GM12892 (cell line): ENCODE data around the gene SLC24A3.

Experiments used
- DNase-seq: peaks from one replicate; pipeline ENCODE4 v3.0.0; 2011; ENCODE audit not compliant: insufficient read length
- FAIRE-seq: peaks from 2 replicates; lab custom pipeline; 2011; peaks lifted over from hg19 to GRCh38; lab: Jason Lieb, UNC
- POLR2A ChIP-seq: IDR thresholded peaks from 2 replicates; pipeline ENCODE4 v1.6.1; 2011; ENCODE audit warnings: low read depth, low read length, control low read depth
- POLR2AphosphoS5 ChIP-seq: IDR thresholded peaks from 2 replicates; pipeline ENCODE4 v1.6.1; 2011; ENCODE audit warnings: low read depth, low read length, control low read depth
- TAF1 ChIP-seq: IDR thresholded peaks from 2 replicates; pipeline ENCODE4 v1.6.1; 2011; ENCODE audit warnings: low read depth, mild to moderate bottlenecking, control low read depth, low read length, borderline replicate concordance

SLC24A3 gene

GRCh38 chr20:19679900-19680495, 467.6 kb downstream of the SLC24A3 start:
- DNase-seq (no peak), FAIRE-seq (no peak)
- no peak for TF ChIP-seq POLR2AphosphoS5
- no peak for TF ChIP-seq TAF1
- TF ChIP-seq POLR2A = no peak

GRCh38 chr20:19682249-19682648, 469.8 kb downstream of the SLC24A3 start:
- TF ChIP-seq POLR2A = no peak
- TF ChIP-seq POLR2AphosphoS5 = no peak
- TF ChIP-seq TAF1 = no peak
- no peak for DNase-seq
- FAIRE-seq = no peak

- DNase-seq = no peak
- no peak for FAIRE-seq
- TF ChIP-seq TAF1 = no peak
- TF ChIP-seq POLR2A = no peak
- no peak for TF ChIP-seq POLR2AphosphoS5
Observed at GRCh38 chr20:19683188-19683587, 470.7 kb downstream of the SLC24A3 start.

GRCh38 chr20:19683822-19684221, 471.4 kb downstream of the SLC24A3 start:
- TF ChIP-seq TAF1 (no peak), POLR2AphosphoS5 (no peak), POLR2A (no peak)
- FAIRE-seq (no peak), DNase-seq (no peak)

- TF ChIP-seq POLR2AphosphoS5 = no peak
- TF ChIP-seq TAF1 = no peak
- TF ChIP-seq POLR2A = no peak
- DNase-seq = no peak
- FAIRE-seq = no peak
Observed at GRCh38 chr20:19688031-19688806, 475.8 kb downstream of the SLC24A3 start.

GRCh38 chr20:19690462-19690861, 478.0 kb downstream of the SLC24A3 start:
- DNase-seq (no peak), FAIRE-seq (no peak)
- no peak for TF ChIP-seq POLR2AphosphoS5
- no peak for TF ChIP-seq TAF1
- no peak for TF ChIP-seq POLR2A

GRCh38 chr20:19691125-19691524, 478.7 kb downstream of the SLC24A3 start:
- no peak for TF ChIP-seq TAF1
- no peak for TF ChIP-seq POLR2A
- TF ChIP-seq POLR2AphosphoS5 = no peak
- FAIRE-seq = no peak
- DNase-seq = no peak

GRCh38 chr20:19692100-19692499, 479.7 kb downstream of the SLC24A3 start:
- no peak for FAIRE-seq
- DNase-seq = no peak
- no peak for TF ChIP-seq POLR2AphosphoS5
- TF ChIP-seq TAF1 = no peak
- no peak for TF ChIP-seq POLR2A

- FAIRE-seq (no peak), DNase-seq (peak; percentile 23)
- TF ChIP-seq TAF1 = no peak
- no peak for TF ChIP-seq POLR2AphosphoS5
- TF ChIP-seq POLR2A = no peak
Observed at GRCh38 chr20:19692685-19693119, 480.3 kb downstream of the SLC24A3 start.

- no peak for TF ChIP-seq POLR2A
- TF ChIP-seq TAF1 = no peak
- no peak for TF ChIP-seq POLR2AphosphoS5
- DNase-seq (no peak), FAIRE-seq (no peak)
Observed at GRCh38 chr20:19693508-19693907, 481.1 kb downstream of the SLC24A3 start.

GRCh38 chr20:19695081-19695480, 482.6 kb downstream of the SLC24A3 start:
- FAIRE-seq (no peak), DNase-seq (no peak)
- TF ChIP-seq POLR2A (no peak), TAF1 (no peak), POLR2AphosphoS5 (no peak)

- DNase-seq (no peak), FAIRE-seq (no peak)
- TF ChIP-seq POLR2AphosphoS5 (no peak), TAF1 (no peak), POLR2A (no peak)
Observed at GRCh38 chr20:19696620-19697019, 484.2 kb downstream of the SLC24A3 start.
